ENCODE data around the gene SPTLC2.

DNA sequence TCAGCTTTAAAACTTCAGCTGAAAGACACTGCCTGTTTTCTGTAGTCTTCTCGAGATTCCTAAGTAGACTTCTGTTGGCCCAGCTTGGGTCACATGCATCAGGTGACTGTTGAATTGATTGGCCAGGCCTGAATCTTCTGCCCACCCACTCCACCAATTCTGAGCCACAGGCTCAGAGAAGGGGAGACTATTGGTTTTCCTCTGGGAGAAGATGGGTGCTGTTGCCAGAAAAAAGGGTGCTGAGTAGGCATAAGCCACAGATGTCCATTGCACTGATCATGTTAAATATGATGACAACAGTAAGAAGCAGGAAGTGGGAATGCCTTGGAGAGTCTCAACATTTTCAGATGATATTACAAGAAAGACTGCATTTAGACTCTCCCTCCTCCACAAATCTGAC lies 6.8 kb upstream of the SPTLC2 start:
- TF ChIP-seq TAF1 (IDR thresholded peaks at IDR 0.05; ENCODE audit: low read depth) (no peak), CREB1 (IDR thresholded peaks at IDR 0.05; ENCODE audit: low read depth) (no peak)
